K562 treated with DMSO at 1 percent for 12 hours (cell line): ENCODE results near the gene PDCD1LG2. TPM values are rescaled to one million over a fixed set of nuclear protein-coding genes. Genes with fewer than 3 reads are reported as not detected.

Experiments
- total RNA-seq: library from RNA; unstranded; fragments of 300-600 nt; gene quantifications from 2 replicates; pipeline ENCODE4 v1.2.3, GENCODE V29; 2022; ENCODE audit not compliant: insufficient read depth

Gene PDCD1LG2
- not detected in 2 replicates for total RNA-seq

GRCh38 chr9:5510360-5510931 is at the start of gene PDCD1LG2:
Gene PDCD1LG2, plus strand, starts transcription at chr9:5510531. Its CDS starts 12,016 bp downstream, at chr9:5522547.

Other genes with a start within 250 kb of the PDCD1LG2 start
- gene RLN2, start 205.8 kb upstream of the PDCD1LG2 start, total RNA-seq = not detected in 2 replicates
- gene RLN1, start 170.7 kb upstream of the PDCD1LG2 start, total RNA-seq = not detected in 2 replicates
- 7.8 and 8.1 TPM in 2 replicates for gene PLGRKT, start 72.6 kb upstream of the PDCD1LG2 start, total RNA-seq
- gene CD274, start 60.0 kb upstream of the PDCD1LG2 start, total RNA-seq = 1.2 and 1.4 TPM in 2 replicates
- 2.0 and 10.9 TPM in 2 replicates for gene RIC1, start 118.6 kb downstream of the PDCD1LG2 start, total RNA-seq